ENCODE data around the gene FREY1. TPM values are rescaled to one million over a fixed set of nuclear protein-coding genes. Genes with fewer than 3 reads are reported as not detected.

Gene FREY1
- total RNA-seq, 1 donor from 2014 or later, result not detected

- Histone ChIP-seq H4K20me1 (ENCODE audit: low read depth) (peaks cover 18% of the 10 kb centered on the region), H3K9me3 (ENCODE audit: low read depth) (no peaks in the 10 kb centered on the region), H3K36me3 (no peaks in the 10 kb centered on the region), H3F3A (ENCODE audit: low read depth) (peaks cover 12% of the 10 kb centered on the region), H3K27ac (no peak overlapping the region), H3K4me3 (no peak overlapping the region), H3K27me3 (no peaks in the 10 kb centered on the region), H3K79me2 (ENCODE audit: low read depth) (peaks cover 19% of the 10 kb centered on the region), H3K4me1 (peaks cover 5% of the 10 kb centered on the region), H3K4me2 (no peak overlapping the region), H3K9ac (no peak overlapping the region), H2AFZ (replicated peaks) (no peak overlapping the region)
- H3K4me1 Mint-ChIP-seq, result peaks cover 11% of the 10 kb centered on the region
- TF ChIP-seq CTCF (IDR thresholded peaks at IDR 0.05), result no peak
- peaks cover 2% of the 10 kb centered on the region for H3K36me3 Mint-ChIP-seq
- H3K9me3 Mint-ChIP-seq, result no peaks in the 10 kb centered on the region
- H3K27ac Mint-ChIP-seq, result no peak overlapping the region
- H3K4me3 Mint-ChIP-seq, result no peak overlapping the region
- DNase-seq (ENCODE audit: low spot score), result no peak
- H3K27me3 Mint-ChIP-seq (ENCODE audit: insufficient read depth, low read depth), result peaks cover 2% of the 10 kb centered on the region
Measured at GRCh38 chr11:45913514-45913913, 6.4 kb upstream of the FREY1 start.

DNA sequence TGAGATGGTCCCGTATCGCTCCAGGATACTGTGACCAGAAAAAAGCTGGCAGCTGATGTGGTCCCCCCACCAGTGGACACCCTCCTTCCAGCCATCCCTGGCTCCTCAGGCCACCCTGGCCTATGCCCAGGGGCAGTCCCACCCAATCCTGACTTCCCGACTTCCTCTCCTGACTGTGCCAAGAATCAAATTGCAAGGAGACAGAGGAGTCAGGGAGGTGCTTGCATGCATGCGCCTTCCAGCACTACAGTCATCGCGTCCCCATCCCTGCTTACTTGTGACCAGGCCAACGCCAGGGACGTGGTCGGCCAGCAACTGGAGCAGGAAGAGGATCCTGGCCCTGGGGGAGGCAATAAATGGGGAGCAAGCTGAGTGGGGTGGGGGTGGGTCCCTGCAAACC, 3.6 kb upstream of the FREY1 start:
- H3K9me3 Mint-ChIP-seq, result no peaks in the 10 kb centered on the region
- no peaks in the 10 kb centered on the region for H3K4me1 ChIP-seq
- H3F3A ChIP-seq (ENCODE audit: low read depth), result peaks cover 4% of the 10 kb centered on the region
- peaks cover 6% of the 10 kb centered on the region for H3K36me3 Mint-ChIP-seq
- H3K79me2 ChIP-seq (ENCODE audit: low read depth), result peaks cover 2% of the 10 kb centered on the region
- no peak overlapping the region for H3K9ac ChIP-seq
- H3K4me2 ChIP-seq, result no peak overlapping the region
- no peak overlapping the region for H3K4me3 Mint-ChIP-seq
- no peak for TF ChIP-seq EZH2phosphoT487 (IDR thresholded peaks at IDR 0.05)
- TF ChIP-seq CTCF (IDR thresholded peaks at IDR 0.05), result no peak
- TF ChIP-seq EZH2 (IDR thresholded peaks at IDR 0.05), result no peak
- peaks cover 11% of the 10 kb centered on the region for H3K27me3 Mint-ChIP-seq (ENCODE audit: insufficient read depth, low read depth)
- H3K36me3 ChIP-seq, result no peaks in the 10 kb centered on the region
- no peak overlapping the region for H3K4me3 ChIP-seq
- H3K4me1 Mint-ChIP-seq, result peaks cover 3% of the 10 kb centered on the region
- H4K20me1 ChIP-seq (ENCODE audit: low read depth), result peaks cover 7% of the 10 kb centered on the region
- no peak for DNase-seq (ENCODE audit: low spot score)
- H3K27ac ChIP-seq, result no peak overlapping the region
- no peaks in the 10 kb centered on the region for H3K27me3 ChIP-seq
- no peak overlapping the region for H2AFZ ChIP-seq (replicated peaks)
- H3K27ac Mint-ChIP-seq, result no peak overlapping the region
- H3K9me3 ChIP-seq (ENCODE audit: low read depth), result no peaks in the 10 kb centered on the region

- Mint-ChIP-seq H3K9me3 (no peaks in the 10 kb centered on the region), H3K27me3 (ENCODE audit: insufficient read depth, low read depth) (peaks cover 11% of the 10 kb centered on the region), H3K4me1 (peaks cover 3% of the 10 kb centered on the region), H3K4me3 (no peak overlapping the region), H3K27ac (no peak overlapping the region), H3K36me3 (peaks cover 6% of the 10 kb centered on the region)
- Histone ChIP-seq H3K9ac (no peak overlapping the region), H3K27me3 (no peaks in the 10 kb centered on the region), H4K20me1 (ENCODE audit: low read depth) (peaks cover 7% of the 10 kb centered on the region), H3K79me2 (ENCODE audit: low read depth) (no peaks in the 10 kb centered on the region), H3K4me1 (no peaks in the 10 kb centered on the region), H3K4me3 (no peak overlapping the region), H3K4me2 (no peak overlapping the region), H3K27ac (no peak overlapping the region), H3F3A (ENCODE audit: low read depth) (peaks cover 4% of the 10 kb centered on the region), H3K9me3 (ENCODE audit: low read depth) (no peaks in the 10 kb centered on the region), H3K36me3 (no peaks in the 10 kb centered on the region), H2AFZ (replicated peaks) (no peak overlapping the region)
- DNase-seq (ENCODE audit: low spot score), result no peak
- TF ChIP-seq EZH2 (IDR thresholded peaks at IDR 0.05) (no peak), EZH2phosphoT487 (IDR thresholded peaks at IDR 0.05) (no peak), CTCF (IDR thresholded peaks at IDR 0.05) (no peak)
Measured at GRCh38 chr11:45909594-45910475, 2.8 kb upstream of the FREY1 start.
